ENCODE data around the gene ABCC4. TPM values are rescaled to one million over a fixed set of nuclear protein-coding genes. Genes with fewer than 3 reads are reported as not detected.

The ABCC4 gene
- polyA plus RNA-seq, 1 donor from 2014 or later: 2.4 TPM

DNA sequence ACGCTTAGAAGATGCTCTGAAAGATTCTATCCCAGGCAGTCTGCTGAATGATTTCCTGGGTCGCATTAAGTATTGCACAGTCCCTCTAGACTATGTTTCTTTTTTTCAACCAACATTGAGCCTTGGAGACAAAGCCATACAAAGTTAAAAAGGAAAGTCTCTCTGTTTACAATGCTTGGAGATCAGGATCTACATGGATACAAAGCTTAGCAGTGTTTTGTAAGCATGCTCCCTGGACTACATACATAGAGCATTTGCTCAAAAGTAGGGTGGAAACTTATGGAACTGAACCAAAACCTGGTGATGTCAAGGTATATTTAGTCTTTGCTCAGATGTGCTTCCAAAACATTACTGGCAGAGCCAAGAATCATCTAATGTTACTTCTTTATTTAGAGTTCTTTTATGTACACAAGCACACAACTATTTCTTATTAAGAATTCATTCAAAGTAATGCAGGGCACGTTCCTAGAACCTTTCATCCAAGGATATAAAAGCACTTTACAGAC lies 241.2 kb downstream of the ABCC4 start:
- TF ChIP-seq MXI1 (conservative IDR thresholded peaks at IDR 0.05; ENCODE audit: poor library complexity, severe bottlenecking) (no peak), RAD21 (conservative IDR thresholded peaks at IDR 0.05) (no peak), TAF1 (IDR thresholded peaks at IDR 0.05; ENCODE audit: low read depth) (no peak), EP300 (conservative IDR thresholded peaks at IDR 0.05; ENCODE audit: poor library complexity, severe bottlenecking) (no peak), POLR2AphosphoS5 (IDR thresholded peaks at IDR 0.05) (no peak), SMC3 (conservative IDR thresholded peaks at IDR 0.05; ENCODE audit: poor library complexity) (no peak), REST (IDR thresholded peaks at IDR 0.05; ENCODE audit: borderline replicate concordance) (no peak), EZH2 (IDR thresholded peaks at IDR 0.05; ENCODE audit: borderline replicate concordance, insufficient read depth, low read length, poor library complexity, severe bottlenecking) (no peak)
- TF ChIP-seq, protein P1, sequence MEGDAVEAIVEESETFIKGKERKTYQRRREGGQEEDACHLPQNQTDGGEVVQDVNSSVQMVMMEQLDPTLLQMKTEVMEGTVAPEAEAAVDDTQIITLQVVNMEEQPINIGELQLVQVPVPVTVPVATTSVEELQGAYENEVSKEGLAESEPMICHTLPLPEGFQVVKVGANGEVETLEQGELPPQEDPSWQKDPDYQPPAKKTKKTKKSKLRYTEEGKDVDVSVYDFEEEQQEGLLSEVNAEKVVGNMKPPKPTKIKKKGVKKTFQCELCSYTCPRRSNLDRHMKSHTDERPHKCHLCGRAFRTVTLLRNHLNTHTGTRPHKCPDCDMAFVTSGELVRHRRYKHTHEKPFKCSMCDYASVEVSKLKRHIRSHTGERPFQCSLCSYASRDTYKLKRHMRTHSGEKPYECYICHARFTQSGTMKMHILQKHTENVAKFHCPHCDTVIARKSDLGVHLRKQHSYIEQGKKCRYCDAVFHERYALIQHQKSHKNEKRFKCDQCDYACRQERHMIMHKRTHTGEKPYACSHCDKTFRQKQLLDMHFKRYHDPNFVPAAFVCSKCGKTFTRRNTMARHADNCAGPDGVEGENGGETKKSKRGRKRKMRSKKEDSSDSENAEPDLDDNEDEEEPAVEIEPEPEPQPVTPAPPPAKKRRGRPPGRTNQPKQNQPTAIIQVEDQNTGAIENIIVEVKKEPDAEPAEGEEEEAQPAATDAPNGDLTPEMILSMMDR (IDR thresholded peaks at IDR 0.05; ENCODE audit: poor library complexity, severe bottlenecking): no peak
- Histone ChIP-seq H3K36me3 (ENCODE audit: insufficient read depth, low read length) (no peaks in the 10 kb centered on the region), H4K20me1 (ENCODE audit: insufficient read depth) (no peaks in the 10 kb centered on the region), H3K9ac (ENCODE audit: low read length) (no peak overlapping the region), H3K9me3 (ENCODE audit: low read length) (no peaks in the 10 kb centered on the region), H3K4me3 (ENCODE audit: low read length) (no peak overlapping the region), H2AFZ (ENCODE audit: low read depth, low read length) (no peak overlapping the region), H3K4me2 (ENCODE audit: low read length) (no peak overlapping the region), H3K9me2 (ENCODE audit: insufficient read depth, low read length) (no peaks in the 10 kb centered on the region), H3K79me2 (replicated peaks; ENCODE audit: insufficient read depth, low read length) (no peaks in the 10 kb centered on the region), H3K27me3 (ENCODE audit: insufficient read depth, low read depth, low read length) (no peaks in the 10 kb centered on the region), H3F3A (ENCODE audit: insufficient read depth, low read length, poor library complexity, severe bottlenecking) (no peaks in the 10 kb centered on the region), H3K27ac (ENCODE audit: low read length) (no peak overlapping the region)

DNA sequence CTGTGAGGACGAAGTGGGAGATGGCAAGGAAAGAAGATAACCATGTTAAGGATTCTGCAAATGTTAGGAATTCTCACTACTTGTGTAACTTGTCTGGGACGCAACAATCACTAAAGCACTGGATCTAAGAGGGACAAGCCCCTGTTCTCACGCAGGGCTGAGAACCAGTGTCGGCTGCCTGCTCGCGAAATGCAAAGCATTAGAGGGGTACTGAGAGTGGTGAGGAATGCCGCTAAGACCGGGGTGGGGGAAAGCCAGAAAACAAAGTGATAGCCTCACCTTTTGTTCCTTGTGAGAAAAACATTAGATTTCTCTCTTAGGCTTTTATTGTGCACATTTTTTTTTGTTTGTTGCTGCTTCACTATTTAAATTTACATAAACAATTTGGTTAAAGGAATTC lies 241.9 kb downstream of the ABCC4 start:
- TF ChIP-seq SMC3 (conservative IDR thresholded peaks at IDR 0.05; ENCODE audit: poor library complexity): no peak
- no peak overlapping the region for H3K4me3 ChIP-seq (ENCODE audit: low read length)
- H3K36me3 ChIP-seq (ENCODE audit: insufficient read depth, low read length): no peaks in the 10 kb centered on the region
- H3K27ac ChIP-seq (ENCODE audit: low read length): no peak overlapping the region
- no peaks in the 10 kb centered on the region for H3K27me3 ChIP-seq (ENCODE audit: insufficient read depth, low read depth, low read length)
- H4K20me1 ChIP-seq (ENCODE audit: insufficient read depth): no peaks in the 10 kb centered on the region
- H3K4me2 ChIP-seq (ENCODE audit: low read length): no peak overlapping the region
- no peaks in the 10 kb centered on the region for H3K9me2 ChIP-seq (ENCODE audit: insufficient read depth, low read length)
- no peak overlapping the region for H2AFZ ChIP-seq (ENCODE audit: low read depth, low read length)
- no peak overlapping the region for H3K9ac ChIP-seq (ENCODE audit: low read length)
- no peaks in the 10 kb centered on the region for H3F3A ChIP-seq (ENCODE audit: insufficient read depth, low read length, poor library complexity, severe bottlenecking)
- H3K79me2 ChIP-seq (replicated peaks; ENCODE audit: insufficient read depth, low read length): no peaks in the 10 kb centered on the region
- H3K9me3 ChIP-seq (ENCODE audit: low read length): no peaks in the 10 kb centered on the region

GRCh38 chr13:95058680-95059079 lies 242.6 kb downstream of the ABCC4 start:
- Histone ChIP-seq H4K20me1 (ENCODE audit: insufficient read depth) (no peaks in the 10 kb centered on the region), H3F3A (ENCODE audit: insufficient read depth, low read length, poor library complexity, severe bottlenecking) (no peaks in the 10 kb centered on the region), H3K79me2 (replicated peaks; ENCODE audit: insufficient read depth, low read length) (no peaks in the 10 kb centered on the region), H3K27me3 (ENCODE audit: insufficient read depth, low read depth, low read length) (no peaks in the 10 kb centered on the region), H3K4me2 (ENCODE audit: low read length) (no peak overlapping the region), H3K36me3 (ENCODE audit: insufficient read depth, low read length) (no peaks in the 10 kb centered on the region), H3K9ac (ENCODE audit: low read length) (no peak overlapping the region), H3K9me2 (ENCODE audit: insufficient read depth, low read length) (no peaks in the 10 kb centered on the region), H3K4me3 (ENCODE audit: low read length) (no peak overlapping the region), H3K9me3 (ENCODE audit: low read length) (no peaks in the 10 kb centered on the region), H2AFZ (ENCODE audit: low read depth, low read length) (no peak overlapping the region), H3K27ac (ENCODE audit: low read length) (no peak overlapping the region)
- TF ChIP-seq POLR2AphosphoS5 (IDR thresholded peaks at IDR 0.05): no peak
- no peak for TF ChIP-seq SMC3 (conservative IDR thresholded peaks at IDR 0.05; ENCODE audit: poor library complexity)
- no peak for TF ChIP-seq MXI1 (conservative IDR thresholded peaks at IDR 0.05; ENCODE audit: poor library complexity, severe bottlenecking)
- TF ChIP-seq RAD21 (conservative IDR thresholded peaks at IDR 0.05): no peak
- no peak for TF ChIP-seq EZH2 (IDR thresholded peaks at IDR 0.05; ENCODE audit: borderline replicate concordance, insufficient read depth, low read length, poor library complexity, severe bottlenecking)
- TF ChIP-seq, protein P1 (IDR thresholded peaks at IDR 0.05; ENCODE audit: poor library complexity, severe bottlenecking): no peak
- TF ChIP-seq TAF1 (IDR thresholded peaks at IDR 0.05; ENCODE audit: low read depth): no peak
- no peak for TF ChIP-seq EP300 (conservative IDR thresholded peaks at IDR 0.05; ENCODE audit: poor library complexity, severe bottlenecking)

All from neural cell (in vitro differentiated cells).